ENCODE results near the gene GLG1. TPM values are rescaled to one million over a fixed set of nuclear protein-coding genes. Genes with fewer than 3 reads are reported as not detected.

Gene GLG1
- total RNA-seq, 1 donor from 2014 or later = 72.1 TPM

- TF ChIP-seq, protein P1, sequence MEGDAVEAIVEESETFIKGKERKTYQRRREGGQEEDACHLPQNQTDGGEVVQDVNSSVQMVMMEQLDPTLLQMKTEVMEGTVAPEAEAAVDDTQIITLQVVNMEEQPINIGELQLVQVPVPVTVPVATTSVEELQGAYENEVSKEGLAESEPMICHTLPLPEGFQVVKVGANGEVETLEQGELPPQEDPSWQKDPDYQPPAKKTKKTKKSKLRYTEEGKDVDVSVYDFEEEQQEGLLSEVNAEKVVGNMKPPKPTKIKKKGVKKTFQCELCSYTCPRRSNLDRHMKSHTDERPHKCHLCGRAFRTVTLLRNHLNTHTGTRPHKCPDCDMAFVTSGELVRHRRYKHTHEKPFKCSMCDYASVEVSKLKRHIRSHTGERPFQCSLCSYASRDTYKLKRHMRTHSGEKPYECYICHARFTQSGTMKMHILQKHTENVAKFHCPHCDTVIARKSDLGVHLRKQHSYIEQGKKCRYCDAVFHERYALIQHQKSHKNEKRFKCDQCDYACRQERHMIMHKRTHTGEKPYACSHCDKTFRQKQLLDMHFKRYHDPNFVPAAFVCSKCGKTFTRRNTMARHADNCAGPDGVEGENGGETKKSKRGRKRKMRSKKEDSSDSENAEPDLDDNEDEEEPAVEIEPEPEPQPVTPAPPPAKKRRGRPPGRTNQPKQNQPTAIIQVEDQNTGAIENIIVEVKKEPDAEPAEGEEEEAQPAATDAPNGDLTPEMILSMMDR (conservative IDR thresholded peaks at IDR 0.05; ENCODE audit: low read depth, low read length) = no peak
- H3K4me3 ChIP-seq (ENCODE audit: low read depth, low read length) = no peak overlapping the region
- DNase-seq (ENCODE audit: low read depth) = no peak
Observed at GRCh38 chr16:74585846-74586443, 21.0 kb downstream of the GLG1 start.

GRCh38 chr16:74583926-74584666, 22.8 kb downstream of the GLG1 start:
- H3K4me3 ChIP-seq (ENCODE audit: low read depth, low read length) = no peak overlapping the region
- TF ChIP-seq, protein P1 (conservative IDR thresholded peaks at IDR 0.05; ENCODE audit: low read depth, low read length) = no peak
- DNase-seq (ENCODE audit: low read depth) = no peak

DNA sequence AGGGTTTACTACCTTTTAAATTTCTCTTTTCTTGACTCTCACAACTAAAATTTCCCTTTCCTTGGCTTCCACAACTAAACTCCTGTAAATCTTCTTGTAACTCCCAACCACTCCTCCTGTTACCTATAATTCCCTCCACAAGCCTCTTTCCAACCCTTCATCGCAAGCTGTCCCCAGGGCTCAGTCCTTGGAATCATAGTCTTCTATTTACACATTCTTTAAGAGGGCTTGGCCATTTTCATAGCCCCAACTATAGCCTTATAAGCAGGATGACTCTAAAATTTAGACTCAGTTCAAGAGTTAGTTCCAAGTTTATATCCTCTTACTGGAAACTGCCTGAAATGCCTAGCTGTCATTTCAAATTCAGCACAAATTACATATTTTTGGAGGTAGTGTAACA, 23.9 kb downstream of the GLG1 start:
- TF ChIP-seq, protein P1 (conservative IDR thresholded peaks at IDR 0.05; ENCODE audit: low read depth, low read length) = no peak
- no peak for DNase-seq (ENCODE audit: low read depth)

DNA sequence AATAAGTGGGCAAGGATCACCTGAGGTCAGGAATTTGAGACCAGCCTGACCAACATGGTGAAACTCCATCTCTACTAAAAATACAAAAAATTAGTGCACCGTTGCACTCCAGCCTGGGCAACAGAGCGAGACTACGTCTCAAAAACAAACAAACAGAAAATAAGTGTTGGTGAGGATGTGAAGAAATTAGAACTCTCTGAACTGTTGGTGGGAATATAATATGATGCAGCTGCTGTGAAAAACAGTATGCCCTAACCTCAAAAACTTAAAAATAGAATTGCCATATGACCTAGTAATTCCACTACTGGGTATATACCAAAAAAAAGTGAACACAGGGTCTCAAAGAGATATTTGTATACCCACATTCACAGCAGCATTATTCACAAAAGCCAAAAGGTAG, 26.1 kb downstream of the GLG1 start:
- H3K4me3 ChIP-seq (ENCODE audit: low read depth, low read length) = no peak overlapping the region
- no peak for DNase-seq (ENCODE audit: low read depth)
- TF ChIP-seq, protein P1 (conservative IDR thresholded peaks at IDR 0.05; ENCODE audit: low read depth, low read length) = no peak

More for the DNA sequence above, 23.9 kb downstream of the GLG1 start:
- H3K4me3 ChIP-seq (ENCODE audit: low read depth, low read length) = no peak overlapping the region

- H3K4me3 ChIP-seq (ENCODE audit: low read depth, low read length) = no peak overlapping the region
- TF ChIP-seq, protein P1 (conservative IDR thresholded peaks at IDR 0.05; ENCODE audit: low read depth, low read length) = no peak
- no peak for DNase-seq (ENCODE audit: low read depth)
Observed at GRCh38 chr16:74578838-74579237, 28.1 kb downstream of the GLG1 start.

DNA sequence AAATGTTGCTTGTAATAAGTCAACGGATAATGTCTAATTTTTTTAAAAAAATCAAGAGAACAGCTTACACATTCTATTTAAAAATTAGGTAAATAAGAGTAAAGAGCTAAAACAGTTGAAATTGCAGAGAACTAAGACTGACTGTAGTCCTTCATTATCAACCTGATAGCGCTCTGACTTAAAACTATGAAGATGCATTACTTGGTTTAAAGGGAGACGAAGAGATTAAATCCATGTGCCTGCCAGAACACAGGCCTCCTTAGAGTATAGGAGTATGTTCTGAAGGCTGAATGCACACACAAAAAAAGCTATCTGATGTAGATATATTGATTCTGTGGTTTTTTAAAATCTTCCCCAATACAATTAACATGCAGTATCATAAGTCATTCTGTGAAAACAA, 28.5 kb downstream of the GLG1 start:
- TF ChIP-seq, protein P1 (conservative IDR thresholded peaks at IDR 0.05; ENCODE audit: low read depth, low read length) = no peak
- no peak for DNase-seq (ENCODE audit: low read depth)
- no peak overlapping the region for H3K4me3 ChIP-seq (ENCODE audit: low read depth, low read length)
